Inflammatory macrophage treated with lipopolysaccharide for 4 hours (primary cell): ENCODE measurements around the gene FLII.
"Not testable (repeated sequence)": the region's sequence is repeated elsewhere in the genome, so short reads cannot be mapped to it uniquely, and the experiment has no call there.

Source experiments
- DNase-seq: peaks from one replicate; pipeline ENCODE4 v3.0.0-alpha.2; 2020

Gene FLII

DNA sequence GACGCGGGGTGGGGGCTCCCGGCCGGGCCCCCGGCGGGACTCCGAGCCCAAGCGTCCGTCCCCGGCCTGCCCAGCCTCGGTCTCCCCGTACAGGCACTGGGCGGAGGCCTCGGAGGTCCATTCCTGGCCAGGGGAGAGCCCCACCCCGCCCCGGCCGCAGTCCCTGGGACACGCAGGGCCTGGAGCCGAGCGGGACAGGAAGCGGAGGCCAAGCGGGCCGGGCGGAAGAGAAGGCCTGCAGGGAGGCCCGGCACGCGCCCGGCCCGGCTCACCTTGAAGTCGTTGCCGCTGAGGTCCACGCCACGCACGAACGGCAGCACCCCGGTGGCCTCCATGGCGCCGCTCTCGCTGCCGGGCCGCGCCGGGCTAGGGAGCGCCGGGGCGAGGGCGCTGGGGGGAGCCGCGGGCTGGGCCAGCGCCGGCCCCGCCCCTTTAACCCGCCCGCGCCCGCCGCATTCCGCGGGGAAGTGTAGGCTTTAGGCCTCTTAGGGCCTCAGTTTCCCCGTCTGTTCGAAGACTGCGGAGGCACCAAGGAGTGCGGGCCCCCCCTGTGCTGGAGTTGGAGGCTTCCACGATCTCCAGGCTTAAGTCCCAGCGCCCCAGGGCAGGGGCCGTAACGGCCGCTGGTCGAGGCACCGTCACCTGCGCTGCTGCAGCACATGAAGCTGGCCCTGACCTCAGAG is at the start of gene FLII:
Gene FLII, minus strand, starts transcription at position 383 of the 683 bp plus-strand sequence. Its CDS starts 48 bp downstream, at position 335.
- DNase-seq = peak; percentile 60

DNA sequence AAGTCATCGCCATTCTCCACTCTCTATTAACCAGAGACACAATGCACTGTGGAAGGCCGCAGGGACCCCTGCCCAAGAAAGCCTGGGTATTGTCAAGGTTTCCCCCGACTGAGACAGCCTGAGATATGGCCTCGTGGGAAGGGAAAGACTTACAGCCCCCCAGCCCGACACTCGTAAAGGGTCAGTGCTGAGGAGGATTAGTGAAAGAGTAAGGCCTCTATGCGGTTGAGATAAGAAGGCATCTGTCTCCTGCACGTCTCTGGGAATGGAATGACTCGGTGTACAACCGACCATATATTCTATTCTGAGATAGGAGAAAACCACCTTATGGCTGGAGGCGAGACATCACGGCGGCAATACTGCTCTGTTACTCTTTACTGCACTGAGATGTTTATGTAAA is 44.7 kb upstream of the FLII start:
- DNase-seq = not testable (repeated sequence)

GRCh38 chr17:18300725-18301480 is 42.4 kb upstream of the FLII start:
- peak; percentile 62 for DNase-seq

DNA sequence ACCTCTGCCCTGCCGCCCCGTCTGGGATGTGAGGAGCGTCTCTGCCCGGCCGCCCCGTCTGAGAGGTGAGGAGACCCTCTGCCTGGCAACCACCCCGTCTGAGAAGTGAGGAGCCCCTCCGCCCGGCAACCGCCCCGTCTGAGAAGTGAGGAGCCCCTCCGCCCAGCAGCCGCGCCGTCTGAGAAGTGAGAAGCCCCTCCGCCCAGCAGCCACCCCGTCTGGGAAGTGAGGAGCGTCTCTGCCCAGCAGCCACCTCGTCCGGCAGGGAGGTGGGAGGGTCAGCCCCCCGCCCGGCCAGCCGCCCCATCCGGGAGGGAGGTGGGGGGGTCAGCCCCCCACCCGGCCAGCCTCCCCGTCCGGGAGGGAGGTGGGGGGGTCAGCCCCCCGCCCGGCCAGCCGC is 39.5 kb upstream of the FLII start:
- not testable (repeated sequence) for DNase-seq

DNA sequence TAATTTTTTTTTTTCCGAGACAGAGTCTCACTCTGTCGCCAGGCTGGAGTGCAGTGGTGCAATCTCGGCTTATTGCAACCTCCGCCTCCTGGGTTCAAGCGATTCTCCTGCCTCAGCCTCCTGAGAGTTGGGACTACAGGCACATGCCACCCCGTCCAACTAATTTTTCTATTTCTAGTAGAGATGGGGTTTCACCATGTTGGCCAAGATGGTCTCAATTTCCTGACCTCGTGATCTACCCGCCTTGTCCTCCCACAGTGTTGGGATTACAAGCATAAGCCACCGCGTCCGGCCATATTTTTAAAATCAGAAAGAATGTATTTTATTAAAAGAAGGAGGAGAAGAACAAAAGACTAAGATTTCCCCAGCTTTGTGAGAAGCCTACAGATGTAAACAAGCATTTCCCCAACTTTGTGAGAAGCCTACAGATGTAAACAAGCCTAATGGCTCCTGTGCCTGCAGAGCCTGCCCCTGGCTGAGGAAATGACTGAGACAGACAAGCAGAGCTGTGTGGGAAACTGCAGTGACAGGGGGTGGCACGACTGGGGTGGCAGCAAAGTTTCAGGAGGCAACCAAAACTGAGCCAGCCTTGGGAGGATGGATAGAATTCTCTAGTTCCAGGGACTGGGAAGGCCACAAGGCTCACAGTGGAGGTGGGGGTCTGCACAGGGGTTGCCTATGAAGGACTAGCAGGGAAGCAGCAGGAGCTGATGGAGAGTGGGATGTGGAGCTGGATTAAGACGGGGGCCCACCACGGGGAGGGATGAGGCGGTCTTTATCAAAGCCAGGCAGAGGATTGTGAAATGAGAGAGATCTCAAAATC is 33.4 kb upstream of the FLII start:
- DNase-seq = no peak

DNA sequence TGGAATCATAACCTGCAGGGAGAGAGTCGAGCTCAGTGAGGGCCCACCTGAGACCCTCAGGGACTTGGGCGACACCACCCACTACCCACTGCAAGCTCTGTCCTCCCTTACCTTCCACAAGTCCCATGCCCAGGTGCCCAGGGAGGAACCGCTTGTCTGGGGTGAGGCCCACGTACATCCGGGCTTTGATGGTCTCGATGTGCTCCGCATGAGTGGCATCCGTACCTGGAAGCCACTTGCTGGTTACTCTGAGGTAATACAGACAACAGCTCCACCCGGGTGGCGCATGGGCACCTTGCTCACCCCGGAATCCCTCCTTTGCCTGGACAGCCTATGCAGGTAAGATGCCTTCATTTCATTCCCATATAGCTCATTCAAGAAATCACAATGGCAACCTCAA is 26.8 kb upstream of the FLII start:
- DNase-seq = no peak

- no peak for DNase-seq
These were observed 23.2 kb upstream of the FLII start for GRCh38 chr17:18281788-18282187.

- no peak for DNase-seq
These were observed 22.3 kb upstream of the FLII start for GRCh38 chr17:18280766-18281371.

DNA sequence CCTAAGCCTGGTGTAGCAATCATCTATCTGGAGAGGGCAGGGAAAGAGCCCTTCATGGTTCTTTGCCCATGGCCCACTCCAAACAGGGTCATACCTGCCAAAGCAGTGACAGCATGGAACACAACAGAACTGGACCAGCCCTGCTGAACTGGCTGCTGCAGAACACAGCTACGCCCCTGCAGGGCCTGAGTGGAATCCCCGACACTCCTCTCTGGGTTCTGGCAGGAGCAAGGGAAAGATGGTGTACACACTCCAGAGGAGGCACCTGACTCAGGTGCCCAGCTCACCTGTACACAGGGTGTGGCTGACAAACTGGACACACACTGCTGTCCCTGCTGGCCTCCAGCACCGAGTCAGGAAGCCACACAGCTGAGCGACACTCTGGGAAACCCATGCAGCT is 21.7 kb upstream of the FLII start:
- DNase-seq = no peak

GRCh38 chr17:18278867-18279266 is 20.3 kb upstream of the FLII start:
- DNase-seq = no peak

- DNase-seq = no peak
These were observed 18.5 kb upstream of the FLII start for GRCh38 chr17:18277076-18277475.

- DNase-seq = no peak
These were observed 11.8 kb upstream of the FLII start for GRCh38 chr17:18270046-18270931.

GRCh38 chr17:18267927-18268711 is 9.6 kb upstream of the FLII start:
- no peak for DNase-seq

DNA sequence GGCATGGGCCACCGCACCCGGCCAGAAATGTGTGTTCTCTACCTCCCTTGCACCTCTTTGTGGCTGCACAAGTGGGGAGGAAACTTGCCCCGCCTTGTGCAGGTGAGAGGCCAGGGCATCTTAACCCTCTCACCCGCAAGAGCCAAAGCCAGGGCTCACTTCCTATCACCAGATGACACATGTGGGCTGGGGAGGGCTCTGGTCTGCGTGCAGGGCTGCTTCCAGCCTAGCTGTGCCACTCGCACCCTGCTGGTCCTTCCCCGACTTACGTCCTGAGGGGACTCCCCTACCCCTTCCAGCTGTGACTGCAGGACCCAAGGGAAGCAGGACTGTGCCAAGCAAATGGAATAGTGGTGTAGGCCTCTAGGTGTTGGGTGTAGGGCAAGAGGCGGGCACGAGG is 8.8 kb upstream of the FLII start:
- DNase-seq = no peak

DNA sequence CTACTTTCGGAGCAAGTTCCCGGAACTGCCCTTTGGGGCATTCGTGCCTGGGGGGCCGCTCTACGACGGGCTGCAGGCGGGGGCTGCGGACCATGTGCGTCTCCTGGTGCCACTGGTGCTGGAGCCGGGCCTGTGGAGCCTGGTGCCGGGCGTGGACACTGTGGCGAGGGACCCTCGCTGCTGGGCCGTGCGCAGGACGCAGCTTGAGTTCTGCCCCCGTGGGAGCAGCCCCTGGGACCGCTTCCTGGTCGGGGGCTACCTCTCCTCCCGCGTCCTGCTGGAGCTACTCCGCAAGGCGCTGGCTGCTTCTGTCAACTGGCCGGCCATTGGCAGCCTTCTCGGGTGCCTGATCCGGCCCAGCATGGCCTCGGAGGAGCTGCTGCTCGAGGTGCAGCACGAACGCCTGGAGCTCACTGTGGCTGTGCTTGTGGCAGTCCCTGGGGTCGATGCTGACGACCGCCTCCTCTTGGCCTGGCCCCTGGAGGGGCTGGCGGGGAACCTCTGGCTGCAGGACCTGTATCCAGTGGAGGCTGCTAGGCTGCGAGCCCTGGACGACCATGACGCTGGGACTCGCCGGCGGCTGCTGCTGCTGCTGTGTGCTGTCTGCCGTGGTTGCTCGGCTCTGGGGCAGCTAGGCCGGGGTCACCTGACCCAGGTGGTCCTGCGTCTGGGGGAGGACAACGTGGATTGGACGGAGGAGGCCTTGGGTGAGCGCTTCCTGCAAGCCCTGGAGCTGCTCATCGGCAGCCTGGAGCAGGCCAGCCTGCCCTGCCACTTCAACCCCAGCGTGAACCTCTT is 5.5 kb upstream of the FLII start:
- DNase-seq = no peak

DNA sequence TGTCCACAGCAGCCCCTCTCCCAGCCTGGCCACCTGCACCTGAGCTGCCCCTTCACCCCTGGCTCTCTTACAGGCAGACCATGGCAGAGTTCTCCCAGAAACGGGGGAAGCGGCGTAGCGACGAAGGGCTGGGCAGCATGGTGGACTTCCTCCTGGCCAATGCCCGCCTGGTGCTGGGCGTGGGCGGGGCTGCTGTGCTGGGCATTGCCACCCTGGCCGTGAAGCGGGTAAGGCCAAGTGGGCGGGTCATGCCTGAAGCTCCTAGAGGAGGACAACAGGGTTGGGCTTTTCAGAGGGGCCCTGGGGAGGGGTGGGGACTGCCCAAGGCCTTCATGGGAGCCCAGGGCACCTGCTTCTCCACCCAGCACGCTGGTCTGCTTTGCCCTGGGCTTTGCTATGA is 4.1 kb upstream of the FLII start:
- DNase-seq = peak; percentile 17

DNA sequence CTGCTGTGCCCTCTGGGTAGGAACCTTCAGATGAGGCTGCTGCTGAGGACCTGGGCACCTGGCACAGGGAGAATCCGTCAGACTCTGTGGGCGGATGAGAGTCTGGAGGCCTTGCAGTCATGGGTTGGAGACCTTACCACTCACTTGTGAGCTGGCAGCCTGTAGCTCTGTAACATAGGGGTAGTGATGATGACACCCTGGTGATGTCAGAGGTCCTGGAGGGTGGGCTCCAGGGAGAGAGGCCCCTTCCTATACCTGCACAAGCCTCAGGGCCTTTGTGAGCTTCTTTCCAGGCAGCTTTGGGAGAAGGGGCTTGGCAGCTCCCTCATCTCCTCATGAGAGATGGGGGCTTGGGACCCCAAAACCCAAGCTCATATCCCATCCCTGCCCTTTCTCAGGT is 3.6 kb upstream of the FLII start:
- DNase-seq = peak; percentile 3

GRCh38 chr17:18261659-18262058 is 3.1 kb upstream of the FLII start:
- DNase-seq = no peak

DNA sequence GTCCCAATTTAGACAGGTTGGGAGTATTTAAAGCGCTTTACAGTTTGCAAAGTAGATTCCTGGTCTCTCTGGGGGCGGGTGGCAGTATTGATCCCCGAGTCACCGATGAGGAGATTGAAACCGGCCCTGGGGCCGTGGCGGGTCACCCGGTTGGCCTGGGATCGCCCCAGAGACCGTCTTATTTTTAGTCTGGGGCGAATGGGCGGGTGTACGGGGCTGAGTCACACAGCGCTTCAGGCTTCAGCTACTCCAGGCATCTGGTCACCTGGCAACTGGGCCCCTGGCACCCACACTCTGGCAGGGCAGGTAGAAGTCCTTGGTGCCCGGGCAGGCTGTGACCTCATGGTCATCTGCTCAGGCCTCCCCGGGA is 2.6 kb upstream of the FLII start:
- DNase-seq = peak; percentile 30

- DNase-seq = peak; percentile 95
These were observed 2.0 kb upstream of the FLII start, which contains the start of gene MIEF2 for GRCh38 chr17:18260332-18261145. MIEF2 (plus strand) TSS chr17:18260662; CDS start chr17:18262721, 2,059 bp downstream.
